ENCODE results near the gene EHMT1. TPM values are rescaled to one million over a fixed set of nuclear protein-coding genes. Genes with fewer than 3 reads are reported as not detected.

EHMT1 gene
- polyA plus RNA-seq, 1 of the 3 experiments (the other 2 are of a cell fraction), result 39.5 TPM

DNA sequence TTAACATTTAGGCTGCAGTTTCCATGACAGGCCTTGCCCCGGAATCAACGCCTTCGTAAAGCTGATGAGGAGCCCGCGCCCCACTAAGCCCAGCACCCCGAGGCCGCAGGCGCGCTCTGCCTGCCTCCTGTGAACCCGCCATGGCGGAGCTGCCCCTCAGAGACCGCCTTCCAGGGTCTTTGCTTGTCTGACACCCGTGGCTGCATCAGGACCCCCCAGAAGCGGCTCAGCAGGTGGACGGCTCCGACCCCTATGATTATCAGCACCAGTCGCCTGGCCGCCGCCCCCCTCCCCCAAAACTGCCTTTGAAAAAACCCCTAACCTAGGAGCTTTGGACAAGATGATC lies 39.6 kb upstream of the EHMT1 start:
- 77% methylated on average over 18 of the region's 19 CpGs for WGBS (ENCODE audit: low lambda C conversion rate)
- peaks cover 11 to 56% of the 10 kb centered on the region in 2 experiments for H3K36me3 ChIP-seq (replicated peaks in 1 of 2; ENCODE audit: control insufficient read depth in 1 of 2, insufficient read depth in 2 of 2, low read length in 1 of 2)

DNA sequence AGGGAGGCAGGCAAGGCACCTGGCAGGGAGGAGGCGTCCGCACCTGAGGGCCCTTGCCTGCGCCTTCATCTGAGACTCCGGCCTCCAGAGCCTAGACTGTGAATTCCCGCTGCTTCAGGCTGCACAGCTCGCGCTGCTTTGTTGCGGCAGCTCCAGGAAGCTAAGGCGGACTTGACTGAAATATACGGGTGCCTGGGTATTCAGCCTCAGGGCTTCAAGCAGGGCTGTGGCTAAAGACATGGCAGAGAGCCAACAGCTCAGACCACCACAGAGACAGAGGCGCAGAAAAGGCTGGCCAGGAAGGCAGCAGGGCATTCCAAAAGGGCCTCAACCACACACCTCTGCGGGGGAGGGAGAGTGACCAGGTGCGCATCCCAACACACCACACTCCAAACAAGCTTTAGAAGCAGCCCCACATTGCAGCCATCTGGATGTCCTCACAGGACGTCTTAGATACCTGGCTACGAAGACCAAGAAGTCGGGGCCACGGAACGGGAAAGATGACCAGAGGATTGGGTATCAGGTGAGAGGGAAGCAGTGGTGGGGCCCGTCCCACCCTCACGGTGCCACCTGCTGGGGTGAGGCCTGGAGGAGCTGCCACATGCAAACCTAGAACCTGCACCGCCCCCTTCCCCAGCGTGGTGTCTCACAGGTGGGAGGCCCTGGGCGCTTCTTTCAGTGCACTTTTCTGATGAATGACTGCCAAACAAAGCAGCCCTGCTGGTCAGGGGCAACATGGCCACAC lies 38.4 kb upstream of the EHMT1 start:
- POLR2A ChIA-PET, result no interaction called here
- H3K9me3 ChIP-seq, result no peaks in the 10 kb centered on the region
- 89% methylated on average over 15 of the region's 23 CpGs for WGBS (ENCODE audit: low lambda C conversion rate)
- no peak for TF ChIP-seq FOSL2 (IDR thresholded peaks at IDR 0.05; ENCODE audit: borderline replicate concordance, low read depth)
- H2AFZ ChIP-seq (ENCODE audit: low read depth), result no peak overlapping the region
- peaks cover 3% of the 10 kb centered on the region for H3F3A ChIP-seq (replicated peaks; ENCODE audit: insufficient read depth)
- H3K27me3 ChIP-seq (ENCODE audit: insufficient read depth), result no peaks in the 10 kb centered on the region
- peaks cover 32% of the 10 kb centered on the region for H3K79me2 ChIP-seq (ENCODE audit: insufficient read depth)
- H4K20me1 ChIP-seq (ENCODE audit: insufficient read depth), result 0 out of 2 replicates have a peak, but pooled peaks cover 7% of the 10 kb centered on the region
- H3K9me2 ChIP-seq, result no peaks in the 10 kb centered on the region
- H3K27ac ChIP-seq (ENCODE audit: low read depth in 2 of 2, low read length in 1 of 2), result no peak overlapping the region
- CTCF ChIA-PET, result interaction anchor here (1.1 to 4.0 kb wide), 2 partner anchors 12 to 22 kb away, joined by 3 to 27 read pairs; partner anchors contain the start of gene ZMYND19
- peaks cover 10 to 50% of the 10 kb centered on the region in 2 experiments for H3K36me3 ChIP-seq (replicated peaks in 1 of 2; ENCODE audit: control insufficient read depth in 1 of 2, insufficient read depth in 2 of 2, low read length in 1 of 2)
- no peak overlapping the region for H3K9ac ChIP-seq
- DNase-seq, result no peak
- no peak overlapping the region for H3K4me2 ChIP-seq
- peaks cover 6 to 14% of the 10 kb centered on the region in 2 experiments; a peak in 3 of 4 replicates for H3K4me1 ChIP-seq (ENCODE audit: control insufficient read depth in 1 of 2, insufficient read depth in 2 of 2, low read depth in 1 of 2, low read length in 1 of 2)
- H3K4me3 ChIP-seq (ENCODE audit: low read depth in 2 of 2, low read length in 1 of 2), result no peak overlapping the region

More for the DNA sequence above, 39.6 kb upstream of the EHMT1 start:
- no peak for DNase-seq
- peak overlapping the region in 1 of 2 experiments; percentile 95; a peak in 2 of 4 replicates for H3K4me3 ChIP-seq (ENCODE audit: low read depth in 2 of 2, low read length in 1 of 2)
- H3K9me2 ChIP-seq, result no peaks in the 10 kb centered on the region
- H3F3A ChIP-seq (replicated peaks; ENCODE audit: insufficient read depth), result peaks cover 3% of the 10 kb centered on the region
- peak overlapping the region; percentile 65; the same call in 1 of the 2 replicates for H2AFZ ChIP-seq (ENCODE audit: low read depth)
- H4K20me1 ChIP-seq (ENCODE audit: insufficient read depth), result 0 out of 2 replicates have a peak, but pooled peaks cover 7% of the 10 kb centered on the region
- H3K9me3 ChIP-seq, result no peaks in the 10 kb centered on the region
- H3K27ac ChIP-seq (ENCODE audit: low read depth in 2 of 2, low read length in 1 of 2), result peak overlapping the region in 1 of 2 experiments; percentile 55; a peak in 1 of 4 replicates
- POLR2A ChIA-PET, result interaction anchor here (0.5 kb wide), 1 partner anchor 12 kb away, joined by 3 read pairs; no protein-coding TSS in a partner anchor
- TF ChIP-seq YY1 (IDR thresholded peaks at IDR 0.05; ENCODE audit: low read depth), result no peak
- no peak for TF ChIP-seq GATA2 (CRISPR knock-in tag; IDR thresholded peaks at IDR 0.05)
- no peak for TF ChIP-seq FOSL2 (IDR thresholded peaks at IDR 0.05; ENCODE audit: borderline replicate concordance, low read depth)
- TF ChIP-seq ELF1 (IDR thresholded peaks at IDR 0.05), result no peak
- no peak for TF ChIP-seq MEF2A (IDR thresholded peaks at IDR 0.05; ENCODE audit: borderline replicate concordance, low read depth)
- TF ChIP-seq PBX3 (IDR thresholded peaks at IDR 0.05), result no peak
- TF ChIP-seq MAX (IDR thresholded peaks at IDR 0.05; ENCODE audit: low read depth), result no peak
- no peak for TF ChIP-seq RXRA (IDR thresholded peaks at IDR 0.05; ENCODE audit: borderline replicate concordance, low read depth)
- TF ChIP-seq TCF12 (IDR thresholded peaks at IDR 0.05), result no peak
- TF ChIP-seq FOXM1 (IDR thresholded peaks at IDR 0.05; ENCODE audit: low read depth), result no peak
- CTCF ChIA-PET, result interaction anchor here (0.7 to 4.0 kb wide), 13 partner anchors 9 to 59 kb away, joined by 3 to 27 read pairs (median 4); partner anchors contain the start of genes EHMT1 and ZMYND19
- no peaks in the 10 kb centered on the region for H3K27me3 ChIP-seq (ENCODE audit: insufficient read depth)
- H3K4me2 ChIP-seq, result peak overlapping the region; percentile 93; the same call in 1 of the 2 replicates
- no peak overlapping the region for H3K9ac ChIP-seq
- peaks cover 44% of the 10 kb centered on the region for H3K79me2 ChIP-seq (ENCODE audit: insufficient read depth)
- H3K4me1 ChIP-seq (ENCODE audit: control insufficient read depth in 1 of 2, insufficient read depth in 2 of 2, low read depth in 1 of 2, low read length in 1 of 2), result peaks cover 6 to 14% of the 10 kb centered on the region in 2 experiments; a peak in 3 of 4 replicates
